ENCODE measurements around the gene FGFR4.

FGFR4 gene

DNA sequence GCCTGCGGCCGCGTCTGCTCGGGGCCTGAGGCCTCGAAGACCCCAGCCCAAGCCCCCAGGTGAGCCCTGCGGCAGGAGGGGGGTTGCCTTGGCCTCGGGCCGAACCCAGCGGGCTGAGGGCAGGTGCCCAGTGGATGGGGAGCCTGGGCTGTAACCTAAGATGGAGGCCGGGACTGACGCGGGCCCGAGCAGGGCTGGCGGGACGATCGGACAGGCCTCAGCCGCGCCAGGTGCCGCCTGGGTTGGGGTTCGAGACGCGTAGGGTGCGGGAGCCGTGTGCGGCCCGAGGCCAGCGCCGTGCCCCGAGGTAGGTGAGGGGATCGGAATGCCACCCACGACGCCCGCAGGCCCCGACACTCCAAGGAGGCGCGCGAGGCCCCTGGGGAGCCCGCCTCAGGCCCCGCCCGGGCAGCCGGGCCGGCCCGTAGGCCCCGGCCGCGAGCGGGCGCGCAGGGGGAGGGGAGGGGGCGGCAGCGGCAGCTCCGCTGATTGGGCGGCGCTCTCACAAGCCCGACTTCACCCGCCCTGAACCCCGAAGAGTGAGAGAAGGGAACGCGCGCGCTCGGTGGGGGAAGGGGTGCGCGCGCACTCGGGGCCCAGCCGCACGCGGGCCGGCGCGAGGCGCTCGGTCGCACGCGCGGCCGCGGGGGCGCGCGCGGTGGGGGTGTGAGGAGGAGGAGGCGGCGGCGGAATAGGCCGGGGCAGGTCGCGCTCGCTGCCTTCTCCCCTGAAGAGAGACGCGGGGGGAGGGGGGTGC is 46.6 kb downstream of the FGFR4 start, which contains the start of gene NSD1:
NSD1 (plus strand) TSS at position 678 of the 757 bp plus-strand sequence. CDS start 1,331 bp downstream, outside the sequence.
- no peak for DNase-seq

- no peak for DNase-seq
Measured at GRCh38 chr5:177133853-177134696, 47.4 kb downstream of the FGFR4 start.

DNA sequence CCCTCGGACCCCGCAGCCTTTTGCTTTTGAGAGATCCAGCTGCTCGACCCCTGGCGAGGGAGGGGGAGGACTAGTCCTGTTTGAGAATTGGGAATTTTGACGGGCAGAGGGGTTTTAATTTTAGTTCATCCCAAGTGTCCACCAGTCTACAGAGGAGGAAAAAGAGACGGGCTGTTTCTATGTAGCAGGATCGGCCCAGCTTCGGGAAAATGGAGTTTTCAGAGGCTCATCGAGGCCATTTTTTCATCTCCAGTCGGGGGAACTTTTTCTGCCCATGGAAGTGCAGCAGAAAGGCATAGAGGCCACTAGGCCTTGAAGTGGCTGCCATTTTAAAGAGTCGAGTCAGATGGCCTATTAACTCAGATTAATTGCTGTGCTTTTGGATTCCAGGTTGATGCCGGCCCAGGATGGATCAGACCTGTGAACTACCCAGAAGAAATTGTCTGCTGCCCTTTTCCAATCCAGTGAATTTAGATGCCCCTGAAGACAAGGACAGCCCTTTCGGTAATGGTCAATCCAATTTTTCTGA is 48.0 kb downstream of the FGFR4 start:
- DNase-seq, result no peak

DNA sequence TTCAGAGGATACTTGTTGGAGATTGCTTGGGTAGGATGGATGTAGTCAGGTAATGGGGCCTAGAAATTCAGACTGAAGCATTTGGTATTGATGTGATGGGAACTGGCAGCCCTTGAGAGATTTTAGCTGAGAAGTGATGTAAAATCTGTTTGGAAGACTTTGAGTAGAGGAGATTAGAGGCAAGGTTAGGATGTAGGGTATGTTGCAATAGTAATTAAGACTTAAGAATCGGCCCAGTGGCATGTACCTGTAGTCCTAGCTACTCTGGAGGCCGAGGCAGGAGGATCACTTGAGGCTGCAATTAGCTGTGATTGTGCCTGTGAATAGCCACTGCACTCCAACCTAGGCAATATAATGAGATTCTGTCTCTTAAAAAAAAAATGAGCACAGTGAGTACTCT is 53.6 kb downstream of the FGFR4 start:
- no peak for DNase-seq

- DNase-seq, result no peak
Measured at GRCh38 chr5:177141496-177141895, 54.8 kb downstream of the FGFR4 start.

DNA sequence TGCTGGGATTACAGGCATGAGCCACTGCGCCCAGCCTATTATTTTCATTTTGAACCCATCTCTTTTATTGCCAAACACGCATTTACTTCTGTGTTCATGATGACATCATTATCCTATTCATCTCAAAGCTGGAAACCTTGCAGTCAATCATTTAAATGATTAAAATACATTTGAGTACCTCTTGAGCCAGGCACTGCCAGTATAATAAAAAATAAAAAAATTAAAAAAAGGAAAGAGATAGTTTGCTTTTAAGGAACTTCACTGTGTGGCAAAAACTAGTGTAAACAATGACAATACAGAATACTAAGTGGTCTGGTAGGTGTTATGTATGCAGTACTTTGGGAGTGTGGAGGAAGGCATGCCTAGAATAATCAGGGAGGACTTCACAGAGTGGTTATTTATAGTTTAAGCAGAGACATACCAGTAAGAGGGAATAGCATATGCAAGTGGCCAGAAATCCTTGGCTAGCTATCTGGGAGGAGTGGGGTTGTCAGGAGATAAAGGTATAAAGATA is 55.4 kb downstream of the FGFR4 start:
- no peak for DNase-seq

- no peak for DNase-seq
Measured at GRCh38 chr5:177142778-177143177, 56.1 kb downstream of the FGFR4 start.

GRCh38 chr5:177146891-177147638 is 60.4 kb downstream of the FGFR4 start:
- DNase-seq, result no peak

All from NCI-H524 treated with DMSO at 0.1 percent for 48 hours (cell line).